GM12878 (cell line): ENCODE measurements around the gene BCL2. TPM values are rescaled to one million over a fixed set of nuclear protein-coding genes. Genes with fewer than 3 reads are reported as not detected.

Experiments used
- ATAC-seq: fragments of 200-7000 bp; cut with Tn5 transposase; 3 replicates; pipeline ENCODE4 v1.9.1; 2020; ENCODE audit warnings: mild to moderate bottlenecking, moderate library complexity
- BruUV-seq: library from RNA; stranded (reverse); fragments of 400-500 nt; replicated peaks from 2 replicates; lab custom pipeline; 2021; lab: Mats Ljungman, UMichigan
- CTCF ChIA-PET: fragments of 300-600 bp; sonication (Branson Sonifier 250); formaldehyde crosslinking; extraction: SDS; loops from one replicate; lab custom pipeline; 2021; ENCODE audit warnings: inconsistent platforms; lab: Yijun Ruan, JAX
- POLR2A ChIA-PET: fragments of 350-600 bp; formaldehyde crosslinking; extraction: SDS; loops from one replicate; lab custom pipeline; 2021; ENCODE audit warnings: inconsistent platforms; lab: Charles Lee
- RAD21 ChIA-PET: fragments of 300-600 bp; sonication (Branson Sonifier 250); formaldehyde crosslinking; loops from one replicate; lab custom pipeline; 2023; ENCODE audit warnings: antibody characterized with exemption; ENCODE audit not compliant: unreplicated experiment; lab: Charles Lee
- SMC1A ChIA-PET: fragments of 300-600 bp; sonication (Branson Sonifier 250); formaldehyde crosslinking; loops from one replicate; lab custom pipeline; 2023; ENCODE audit not compliant: unreplicated experiment, uncharacterized antibody; lab: Charles Lee
- DNase-seq: peaks from one replicate; pipeline ENCODE4 v3.0.0-alpha.2; 2011; ENCODE audit warnings: low read depth, low spot score
- FAIRE-seq: peaks from 3 replicates; lab custom pipeline; 2011; peaks lifted over from hg19 to GRCh38; lab: Jason Lieb, UNC
- H2AFZ ChIP-seq: 2 replicates; pipeline ENCODE4 v1.6.0; 2011; ENCODE audit warnings: low read depth, low read length, control low read depth; ENCODE audit not compliant: control insufficient read depth
- H3K27ac ChIP-seq: 2 replicates; pipeline ENCODE4 v1.5.1; 2011; ENCODE audit warnings: control low read depth; ENCODE audit not compliant: control insufficient read depth, insufficient read depth
- H3K27me3 ChIP-seq, 2 experiments: replicated peaks in 1 of 2; 2 replicates each; pipeline versions ENCODE4 v1.6.0 to v1.6.1; 2011; ENCODE audit warnings: low read length in 1 of 2; ENCODE audit not compliant: control insufficient read depth in 2 of 2, insufficient read depth in 2 of 2
- H3K36me3 ChIP-seq, 2 experiments: 2 replicates each; pipeline ENCODE4 v1.5.1; 2011; ENCODE audit warnings: low read length in 1 of 2; ENCODE audit not compliant: control insufficient read depth in 2 of 2, insufficient read depth in 2 of 2
- H3K4me1 ChIP-seq: 2 replicates; pipeline ENCODE4 v1.6.1; 2011; ENCODE audit warnings: mild to moderate bottlenecking, low read length, moderate library complexity, mixed read lengths; ENCODE audit not compliant: control insufficient read depth, insufficient read depth
- H3K4me2 ChIP-seq: 2 replicates; pipeline ENCODE4 v1.6.0; 2011; ENCODE audit warnings: control low read depth; ENCODE audit not compliant: control insufficient read depth, insufficient read depth
- H3K4me3 ChIP-seq: fragments of 200-600 bp; sonication (generic); 2 replicates; pipeline ENCODE4 v1.5.1; 2016
- H3K79me2 ChIP-seq: 2 replicates; pipeline ENCODE4 v1.6.0; 2011; ENCODE audit warnings: low read length; ENCODE audit not compliant: control insufficient read depth, insufficient read depth
- H3K9ac ChIP-seq: 2 replicates; pipeline ENCODE4 v1.8.0; 2011; ENCODE audit warnings: low read length, control low read depth, mixed read lengths; ENCODE audit not compliant: control insufficient read depth, insufficient read depth
- H3K9me3 ChIP-seq: replicated peaks from 3 replicates; pipeline ENCODE4 v1.5.1; 2011; ENCODE audit warnings: mild to moderate bottlenecking, low read length; ENCODE audit not compliant: control insufficient read depth, insufficient read depth
- H4K20me1 ChIP-seq: 2 replicates; pipeline ENCODE4 v1.6.0; 2011; ENCODE audit not compliant: control insufficient read depth, insufficient read depth
- CBX3 ChIP-seq: fragments of 200-600 bp; sonication (generic); IDR thresholded peaks from 2 replicates; pipeline ENCODE4 v1.6.1; 2016; ENCODE audit warnings: low read depth, borderline replicate concordance
- CEBPB ChIP-seq, 2 experiments: fragments of 150-350 bp in 1 of 2; IDR thresholded peaks; 2 replicates each; pipeline ENCODE4 v1.6.1; 2012 to 2014; ENCODE audit warnings: low read depth in 2 of 2, low read length in 2 of 2, borderline replicate concordance in 1 of 2, inconsistent platforms in 1 of 2
- CREM ChIP-seq: IDR thresholded peaks from 2 replicates; pipeline ENCODE4 v1.6.1; 2014; ENCODE audit warnings: antibody characterized with exemption, low read depth
- DPF2 ChIP-seq: fragments of 450-650 bp; IDR thresholded peaks from 2 replicates; pipeline ENCODE4 v1.6.1; 2017; ENCODE audit warnings: mild to moderate bottlenecking
- IKZF1 ChIP-seq: fragments of 450-650 bp; conservative IDR thresholded peaks from 2 replicates; pipeline ENCODE4 v1.6.1; 2017; ENCODE audit warnings: antibody characterized with exemption, mild to moderate bottlenecking
- IKZF2 ChIP-seq, 2 experiments: fragments of 450-650 bp; IDR thresholded peaks; 2 replicates each; pipeline ENCODE4 v1.6.1; 2017; ENCODE audit warnings: mild to moderate bottlenecking in 2 of 2, moderate library complexity in 2 of 2
- MEF2B ChIP-seq: fragments of 450-650 bp; IDR thresholded peaks from 2 replicates; pipeline ENCODE4 v1.6.1; 2018; ENCODE audit warnings: mild to moderate bottlenecking, moderate library complexity; ENCODE audit not compliant: partially characterized antibody, poor library complexity, severe bottlenecking
- NBN ChIP-seq: fragments of 450-650 bp; IDR thresholded peaks from 2 replicates; pipeline ENCODE4 v1.6.1; 2016
- NFIC ChIP-seq: IDR thresholded peaks from 2 replicates; pipeline ENCODE4 v1.6.1; 2012; ENCODE audit warnings: low read depth, mild to moderate bottlenecking, inconsistent platforms, low read length, moderate library complexity
- NKRF ChIP-seq: fragments of 450-650 bp; conservative IDR thresholded peaks from 2 replicates; pipeline ENCODE4 v1.6.1; 2017; ENCODE audit warnings: mild to moderate bottlenecking, moderate library complexity
- POLR2A ChIP-seq: IDR thresholded peaks from 2 replicates; pipeline ENCODE4 v1.6.1; 2011; ENCODE audit warnings: low read depth, mild to moderate bottlenecking, low read length
- POLR2AphosphoS2 ChIP-seq: IDR thresholded peaks from 2 replicates; pipeline ENCODE4 v1.6.1; 2011; ENCODE audit warnings: low read depth, mild to moderate bottlenecking, low read length, improper control_type of control experiment, moderate library complexity
- RUNX3 ChIP-seq: IDR thresholded peaks from 2 replicates; pipeline ENCODE4 v1.6.1; 2012; ENCODE audit warnings: low read length, inconsistent platforms
- ZNF592 ChIP-seq: fragments of 450-650 bp; IDR thresholded peaks from 2 replicates; pipeline ENCODE4 v1.6.1; 2017; ENCODE audit warnings: mild to moderate bottlenecking, moderate library complexity
- WGBS: methylation state at CpG from one replicate; pipeline ENCODE4 v1.1.6; 2016; ENCODE audit warnings: low lambda C conversion rate; ENCODE audit not compliant: insufficient replicate concordance, insufficient coverage; ENCODE audit errors: missing lambda C conversion rate; 5-methylcytosine and 5-hydroxymethylcytosine counted together
- in situ Hi-C: fragments of 300-500 bp; cut with MboI; formaldehyde crosslinking; loops from 9 replicates; pipeline ENCODE4 v1.14.3; 2018; ENCODE audit warnings: mixed read lengths
- intact Hi-C: fragments of 100-400 bp; cut with micrococcal nuclease; formaldehyde crosslinking; loops from one replicate; pipeline ENCODE4 v1.14.2; 2022; ENCODE audit not compliant: unreplicated experiment
- polyA plus RNA-seq, 11 experiments: library from polyadenylated mRNA; depleted of rRNA in 4 of 11; unstranded in 6 of 11; stranded (reverse) in 5 of 11; fragments of >200 nt; fragmentation: Nextera tagmentation in 4 of 11; fragmentation: Illumina TruSeq in 1 of 11; extraction: Ambion mirVana in 4 of 11; extraction: Trizol in 1 of 11; gene quantifications; 1 replicate in 1 of 11; 2 replicates in 10 of 11; pipeline versions ENCODE4 v1.2.1 to v1.2.3, GENCODE V29; 2011 to 2016; ENCODE audit warnings: inconsistent platforms in 2 of 11, missing spikeins in 2 of 11, low read depth in 1 of 11
- total RNA-seq, 4 experiments: library from RNA; depleted of rRNA in 3 of 4; stranded (reverse); fragments of >200 nt in 3 of 4; fragmentation: Illumina TruSeq in 1 of 4; extraction: Trizol in 1 of 4; gene quantifications; 2 replicates each; pipeline versions ENCODE4 v1.2.1 to v1.2.3, GENCODE V29; 2013 to 2021

BCL2 gene
- total and polyA plus RNA-seq, 10 of the 15 experiments (the other 5 are each of a cell fraction or from before 2014, with no cell fraction given): 4.1 to 47.8 (median 19.3) TPM

GRCh38 chr18:63182310-63182772 is 137.2 kb downstream of the BCL2 start:
- Histone ChIP-seq H4K20me1 (no peaks in the 10 kb centered on the region), H3K9ac (peak overlapping the region; percentile 66), H3K79me2 (peaks cover 95% of the 10 kb centered on the region), H2AFZ (no peak overlapping the region), H3K27ac (peak overlapping the region; percentile 90), H3K4me3 (peak overlapping the region; percentile 28; the same call in 1 of the 2 replicates), H3K4me2 (peak overlapping the region; percentile 87), H3K9me3 (no peaks in the 10 kb centered on the region; the same call in 2 of the 3 replicates), H3K27me3 (no peaks in the 10 kb centered on the region), H3K36me3 (peaks cover 1 to 4% of the 10 kb centered on the region in 2 experiments; a peak in 3 of 4 replicates), H3K4me1 (peaks cover 93% of the 10 kb centered on the region)
- DNase-seq: no peak
- ChIA-PET POLR2A (interaction anchor here (0.8 to 2.2 kb wide), 6 partner anchors 12 to 129 kb away, joined by 3 to 8 read pairs (median 4); no protein-coding TSS in a partner anchor), SMC1A (interaction anchor here (0.7 to 4.5 kb wide), 19 partner anchors 8 to 142 kb away, joined by 3 to 50 read pairs (median 4); no protein-coding TSS in a partner anchor), RAD21 (interaction anchor here (1.1 to 5.5 kb wide), 6 partner anchors 10 to 132 kb away, joined by 3 to 51 read pairs (median 6); no protein-coding TSS in a partner anchor), CTCF (interaction anchor here (0.6 to 1.7 kb wide), 3 partner anchors 20 to 164 kb away, joined by 5 to 6 read pairs (median 5); no protein-coding TSS in a partner anchor)
- no TSS peak for BruUV-seq
- peak; percentile 82 for TF ChIP-seq MEF2B
- no peak for TF ChIP-seq CBX3
- TF ChIP-seq NBN: no peak
- peak; percentile 26; the same call in 1 of the 2 replicates for TF ChIP-seq RUNX3
- TF ChIP-seq CREM: 0 out of 2 replicates have a peak, but pooled peaks have one; percentile 23
- TF ChIP-seq POLR2A: 0 out of 2 replicates have a peak, but pooled peaks have one; percentile 16
- TF ChIP-seq DPF2: peak; percentile 36; the same call in 1 of the 2 replicates
- no peak for TF ChIP-seq NKRF
- TF ChIP-seq IKZF1: peak; percentile 28; the same call in 1 of the 2 replicates
- TF ChIP-seq CEBPB (IDR thresholded peaks at IDR 0.05; ENCODE audit: borderline replicate concordance in 1 of 2, low read depth in 2 of 2, low read length in 2 of 2): no peak
- 0 out of 2 replicates have a peak, but pooled peaks have one; percentile 8 for TF ChIP-seq ZNF592
- TF ChIP-seq IKZF2 (IDR thresholded peaks at IDR 0.05): 0 out of 4 replicates have a peak, but pooled peaks of 1 of the 2 experiments have one; percentile 20
- TF ChIP-seq NFIC: 0 out of 2 replicates have a peak, but pooled peaks have one; percentile 13
- TF ChIP-seq POLR2AphosphoS2: no peak
- FAIRE-seq: no peak
- in situ Hi-C loops: no loop called here
- WGBS: 47% methylated on average over 5 of the region's 5 CpGs
- intact Hi-C loops: no loop called here
- peak; percentile 33 for ATAC-seq
